GM18499 (cell line): Measurements from ENCODE around the gene FAM222B.

Experiments used
- ATAC-seq: cut with Tn5 transposase; IDR thresholded peaks from one replicate; pipeline ENCODE4 v1.9.1; 2021; ENCODE audit warnings: moderate number of reproducible peaks; ENCODE audit not compliant: insufficient read depth, unreplicated experiment

FAM222B gene

DNA sequence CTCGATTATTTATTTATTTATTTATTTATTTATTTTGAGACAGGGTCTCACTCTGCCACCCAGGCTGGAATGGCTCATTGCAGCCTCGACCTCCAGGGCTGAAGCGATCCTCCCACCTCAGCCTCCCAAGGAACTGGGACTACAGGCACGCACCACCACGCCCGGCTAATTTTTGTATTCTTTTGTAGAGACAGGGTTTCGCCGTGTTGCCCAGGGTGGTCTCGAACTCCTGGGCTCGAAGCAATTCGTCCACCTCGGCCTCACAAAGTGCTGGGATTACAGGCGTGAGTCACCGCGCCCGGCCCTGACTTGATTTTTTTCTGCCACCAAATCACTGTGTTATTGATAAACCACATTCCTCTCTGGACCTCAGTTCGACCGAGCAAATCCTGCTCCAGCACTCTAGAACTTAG, 123.6 kb downstream of the FAM222B start:
- ATAC-seq = no peak

DNA sequence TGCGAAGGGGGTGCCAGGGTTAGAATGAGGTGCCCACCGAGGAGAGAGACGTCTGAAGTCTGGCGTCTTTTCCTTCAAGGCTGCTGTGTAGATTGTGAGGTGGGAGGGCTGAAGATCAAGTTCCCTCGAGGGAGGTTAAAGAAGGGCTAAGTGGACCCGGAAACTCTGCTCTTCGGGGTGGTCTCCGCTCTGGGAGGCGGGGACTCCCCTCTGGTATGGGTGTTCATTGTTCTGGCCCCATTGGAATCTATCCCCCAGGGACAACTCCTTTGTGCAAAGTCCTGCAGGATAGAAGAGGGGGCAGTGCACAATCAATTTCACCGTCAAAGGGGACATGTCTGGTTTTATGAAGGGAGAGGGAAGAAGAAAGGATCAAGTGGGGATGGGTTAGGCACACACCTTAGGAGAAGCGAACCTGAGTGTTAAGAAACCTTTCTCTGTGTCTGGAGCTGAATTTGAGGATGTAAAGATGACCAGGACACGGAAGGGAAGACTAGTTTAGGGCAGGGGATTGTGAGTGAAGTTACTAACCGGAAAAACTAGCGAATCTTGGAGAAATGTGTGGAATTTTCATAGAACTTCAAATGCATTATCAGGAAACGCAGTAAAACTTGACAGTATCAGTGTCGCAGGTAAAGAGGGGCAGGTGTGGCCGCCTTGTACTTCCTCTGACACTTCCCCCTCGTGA, 124.1 kb downstream of the FAM222B start:
- no peak for ATAC-seq

DNA sequence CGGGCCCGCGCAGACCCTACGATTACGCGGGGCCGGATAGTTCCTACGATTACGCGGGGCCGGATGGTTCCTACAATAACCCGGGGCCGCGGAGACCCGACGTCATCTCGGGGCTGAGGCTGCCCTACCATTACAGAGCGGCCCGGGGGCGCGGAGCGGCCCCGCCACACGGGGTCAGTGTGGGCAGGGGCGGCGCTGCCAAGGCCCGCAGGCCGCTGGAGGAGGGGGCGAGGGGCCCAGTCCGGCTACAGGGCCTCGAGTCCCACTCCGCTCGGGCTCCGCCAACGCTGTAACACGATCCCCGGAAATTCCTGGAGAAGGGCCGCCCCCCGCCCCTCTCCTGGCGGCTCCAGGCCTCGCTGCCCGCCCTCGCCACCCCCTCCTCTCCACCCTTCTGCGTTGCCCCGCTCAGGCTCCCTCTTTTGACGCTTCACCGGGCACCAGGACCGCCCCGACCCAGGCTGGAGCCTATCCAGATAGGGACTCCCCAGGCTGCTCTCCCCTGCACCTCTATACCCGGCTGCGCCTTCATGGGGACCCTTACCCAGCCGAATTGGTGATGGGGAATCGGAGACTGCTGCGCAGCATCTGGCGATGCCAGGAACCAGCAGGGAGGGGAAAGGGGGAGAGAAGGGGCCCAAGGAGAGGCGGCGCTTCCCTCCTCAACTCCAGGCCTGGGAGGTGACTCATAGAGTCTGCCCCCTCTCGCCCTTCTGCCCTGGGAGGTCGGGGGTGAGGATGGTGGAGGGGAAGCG, 124.8 kb downstream of the FAM222B start, which contains the start of gene RAB34:
Gene RAB34, minus strand, starts transcription at position 291 of the 755 bp plus-strand sequence. CDS start 602 bp downstream, outside the sequence.
- ATAC-seq = no peak

DNA sequence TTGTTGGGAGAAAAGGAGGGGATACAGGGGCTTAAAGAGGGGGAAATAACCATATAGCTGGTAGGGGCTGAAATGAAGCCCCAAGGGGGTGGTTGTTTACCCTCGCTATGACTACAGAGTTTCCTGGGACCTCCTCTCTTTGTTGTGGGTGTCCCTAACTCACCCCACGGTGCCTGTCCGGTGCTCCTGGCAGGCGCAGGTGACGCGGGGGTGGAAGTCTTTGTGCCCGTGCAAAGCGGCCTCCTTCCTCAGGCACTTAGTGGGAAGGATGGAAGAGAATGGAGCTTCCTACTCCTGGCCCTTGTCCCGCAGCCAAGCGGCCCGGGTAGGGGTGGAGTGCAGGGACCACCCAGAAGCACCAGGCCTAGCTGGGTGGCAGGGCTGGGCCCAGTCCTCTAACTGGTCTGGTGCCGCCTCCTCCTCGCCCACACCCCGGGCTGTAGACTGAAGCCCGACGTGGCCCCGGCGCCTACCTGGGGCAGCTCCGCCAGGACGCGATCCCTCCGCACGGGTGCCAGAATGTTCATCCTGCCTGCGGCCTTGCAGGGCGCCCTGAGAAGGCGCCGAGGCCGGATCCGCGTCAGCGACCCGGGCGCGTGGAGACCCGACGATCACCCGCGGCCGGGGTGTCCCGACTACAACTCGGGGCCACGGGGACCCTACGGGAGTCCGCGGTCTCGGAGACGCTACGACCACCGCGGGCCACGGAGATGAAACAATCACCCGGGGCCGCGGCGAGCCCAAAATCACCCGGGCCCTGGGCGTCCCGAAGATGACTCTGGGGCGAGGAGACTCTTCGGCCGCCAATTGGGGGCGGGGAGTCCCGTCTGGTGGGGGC, 125.6 kb downstream of the FAM222B start:
- ATAC-seq = no peak

DNA sequence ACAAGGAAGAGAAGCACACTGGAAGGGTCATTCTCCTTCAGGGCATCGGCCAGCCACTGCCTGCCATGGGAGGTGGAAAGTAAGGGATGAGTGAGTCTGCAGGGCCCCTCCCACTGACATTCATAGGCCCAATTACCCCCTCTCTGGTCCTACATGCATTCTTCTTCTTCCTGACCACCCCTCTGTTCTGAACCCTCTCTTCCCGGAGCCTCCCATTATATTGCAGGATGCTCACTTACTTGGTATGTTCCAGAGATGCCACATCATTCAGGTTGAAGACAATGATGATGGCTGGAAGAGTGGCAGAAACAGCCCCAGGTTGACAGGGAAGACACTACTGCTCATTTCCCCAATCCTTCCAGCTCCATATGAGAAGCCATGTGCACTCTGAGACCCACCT, 127.4 kb downstream of the FAM222B start:
- ATAC-seq = no peak

DNA sequence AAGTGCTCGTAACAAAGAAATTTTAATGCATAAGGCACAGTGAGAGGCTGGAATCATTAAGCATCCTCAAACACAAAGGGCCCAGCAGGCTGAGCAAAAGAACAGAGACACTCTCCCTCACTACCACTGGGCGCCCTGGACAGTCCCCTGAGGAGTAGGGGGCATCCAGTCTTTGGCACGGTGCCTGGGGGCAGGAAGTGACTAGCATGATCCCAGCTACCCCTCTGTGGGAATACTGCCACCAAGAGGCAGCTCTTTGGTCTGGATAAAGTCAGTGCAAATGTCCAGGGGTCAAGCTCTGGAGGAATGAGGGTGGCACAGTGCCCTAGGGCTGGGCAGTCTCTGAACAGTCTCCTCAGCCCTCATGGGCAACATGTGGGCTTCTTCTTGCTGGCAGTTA, 128.3 kb downstream of the FAM222B start:
- ATAC-seq = no peak

DNA sequence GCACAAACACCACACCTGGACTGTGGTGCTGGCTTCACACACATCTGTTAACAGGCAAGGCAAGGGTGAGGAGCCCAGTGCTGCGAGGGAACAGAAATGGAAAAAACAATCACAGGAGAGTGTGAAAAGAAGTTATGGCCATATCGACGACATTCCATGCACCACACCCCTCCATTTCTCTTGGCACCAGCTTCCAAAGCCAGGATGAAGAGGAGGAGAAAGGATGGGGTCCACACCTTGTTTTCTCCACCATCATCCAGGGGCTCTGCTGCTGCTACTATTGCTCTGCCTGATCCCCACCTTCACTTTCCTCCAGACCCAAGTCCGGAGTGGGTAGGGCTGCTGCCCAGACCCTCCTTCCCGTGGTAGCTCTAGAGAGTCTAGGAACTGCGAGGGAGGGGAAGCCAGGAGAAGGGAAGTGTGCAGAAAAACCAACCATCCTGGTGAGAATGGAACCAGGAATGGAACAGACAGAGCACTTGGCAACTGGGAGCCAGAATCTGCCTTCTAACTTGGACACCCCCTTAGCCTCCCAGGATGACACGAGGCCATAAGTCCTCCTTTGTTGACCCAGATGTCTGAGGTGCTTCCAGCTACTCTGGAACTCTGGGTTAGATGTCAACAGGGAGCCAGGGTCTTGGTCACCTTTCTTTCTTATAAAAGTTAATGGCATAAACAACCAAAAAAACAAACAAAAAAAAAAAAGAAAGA, 129.7 kb downstream of the FAM222B start:
- no peak for ATAC-seq

DNA sequence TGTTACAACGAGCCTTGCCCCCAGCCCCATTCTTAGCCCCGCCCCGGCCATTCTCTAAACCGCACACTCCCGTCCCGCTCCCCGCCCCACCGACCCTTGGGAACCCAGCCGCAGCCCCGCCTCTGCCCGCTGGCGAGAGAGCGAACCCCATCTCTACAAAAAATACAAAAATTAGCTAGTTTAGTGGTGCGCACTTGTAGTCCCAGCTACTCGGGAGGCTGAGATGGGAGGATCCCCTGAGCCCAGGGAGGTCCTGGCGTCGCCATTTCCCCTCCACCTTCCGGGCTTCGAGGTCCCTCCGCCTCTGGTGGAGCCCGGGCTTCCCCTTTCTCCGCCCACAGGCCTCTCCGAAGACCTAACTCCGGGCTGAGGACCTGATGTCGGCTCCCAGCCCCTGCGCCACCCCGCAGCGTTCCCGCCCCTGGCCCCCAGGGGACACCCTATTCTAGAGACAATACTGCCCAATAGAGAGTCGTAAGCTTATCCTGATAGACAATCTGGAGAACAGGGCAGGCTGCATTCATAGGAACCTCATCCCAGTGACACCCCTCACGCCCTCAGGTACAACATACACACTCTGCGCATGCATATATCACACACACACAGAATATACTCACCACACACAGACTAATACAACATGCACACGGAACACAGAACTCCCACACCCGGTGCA, 130.4 kb downstream of the FAM222B start:
- no peak for ATAC-seq

DNA sequence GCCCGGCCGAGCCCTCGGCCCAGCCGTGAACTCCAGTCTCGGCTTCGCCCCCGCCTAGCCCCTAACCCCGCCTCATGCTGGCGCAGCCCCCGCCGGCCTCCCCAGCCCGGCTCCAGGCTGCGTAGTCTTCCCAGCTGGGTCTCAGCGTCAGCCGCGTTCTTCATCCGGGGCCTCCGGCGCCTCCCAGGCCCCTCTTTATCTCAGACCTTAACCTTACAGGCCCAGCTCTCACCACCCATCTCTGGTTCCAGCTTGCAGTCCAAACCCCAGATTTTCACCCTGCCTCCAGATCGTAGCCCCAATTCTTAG, 130.9 kb downstream of the FAM222B start, which contains the start of gene PROCA1:
Gene PROCA1, minus strand, starts transcription at position 166 of the 309 bp plus-strand sequence. CDS start 228 bp downstream, outside the sequence.
- ATAC-seq = no peak

DNA sequence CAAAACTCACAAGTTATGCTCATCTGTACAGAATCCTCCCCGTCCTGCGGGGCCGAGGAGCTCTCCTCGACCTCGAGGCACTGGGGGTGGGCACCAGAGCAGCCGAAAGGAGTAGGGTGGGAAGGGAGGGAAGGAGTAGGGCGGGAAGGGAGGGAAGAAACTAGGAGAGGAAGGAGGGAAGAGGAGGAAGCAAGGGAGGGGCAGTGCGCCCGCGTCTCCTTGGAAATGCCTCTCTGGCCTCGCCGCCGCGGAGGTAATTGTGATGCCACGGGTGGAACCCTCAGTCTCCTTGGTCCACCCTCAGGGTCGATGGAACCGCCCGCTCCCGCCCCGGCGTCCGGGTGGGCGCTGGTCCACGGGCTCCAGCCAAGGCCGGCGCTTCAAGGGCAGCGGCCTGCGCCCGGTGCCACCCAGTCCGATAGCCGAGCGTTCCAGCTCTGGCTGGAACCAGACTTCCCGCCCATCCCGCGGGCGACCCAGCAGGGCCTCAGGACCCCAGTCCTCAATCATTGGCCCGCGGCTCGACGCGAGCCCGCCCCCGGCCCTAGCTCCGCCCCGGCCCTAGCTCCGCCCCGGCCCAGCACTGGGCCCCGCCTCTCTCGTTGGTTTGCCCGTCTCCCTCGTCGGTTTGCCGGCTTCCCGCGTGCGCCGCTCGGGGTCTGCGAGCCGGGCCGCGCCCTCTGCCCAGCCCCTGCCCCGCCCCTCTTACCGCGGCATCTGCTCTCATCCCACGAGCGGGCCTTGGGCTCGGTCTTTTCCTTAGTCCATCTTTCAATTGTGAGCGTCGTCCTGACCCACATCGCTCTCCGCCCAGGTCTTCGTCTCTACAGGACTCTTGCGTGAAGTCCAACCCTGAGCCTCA, 131.5 kb downstream of the FAM222B start:
- no peak for ATAC-seq

DNA sequence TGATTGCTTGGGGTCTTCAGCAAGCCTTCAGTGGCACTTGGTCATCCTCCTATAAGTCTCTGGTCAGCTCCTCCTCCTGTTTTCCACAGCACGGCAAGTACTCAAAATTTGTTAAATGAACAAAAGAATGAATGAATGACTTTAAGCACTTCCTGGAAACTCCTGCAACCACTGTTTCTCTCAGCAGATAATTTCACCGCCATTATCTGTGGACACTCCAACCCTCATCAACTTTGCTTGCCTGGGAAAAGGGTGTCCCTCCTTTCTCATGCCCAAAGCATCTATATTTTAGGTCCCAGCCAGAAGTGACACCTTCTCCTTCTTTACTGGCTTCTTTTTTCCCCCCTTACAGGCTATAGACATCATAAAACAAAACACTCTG, 135.3 kb downstream of the FAM222B start:
- ATAC-seq = no peak

DNA sequence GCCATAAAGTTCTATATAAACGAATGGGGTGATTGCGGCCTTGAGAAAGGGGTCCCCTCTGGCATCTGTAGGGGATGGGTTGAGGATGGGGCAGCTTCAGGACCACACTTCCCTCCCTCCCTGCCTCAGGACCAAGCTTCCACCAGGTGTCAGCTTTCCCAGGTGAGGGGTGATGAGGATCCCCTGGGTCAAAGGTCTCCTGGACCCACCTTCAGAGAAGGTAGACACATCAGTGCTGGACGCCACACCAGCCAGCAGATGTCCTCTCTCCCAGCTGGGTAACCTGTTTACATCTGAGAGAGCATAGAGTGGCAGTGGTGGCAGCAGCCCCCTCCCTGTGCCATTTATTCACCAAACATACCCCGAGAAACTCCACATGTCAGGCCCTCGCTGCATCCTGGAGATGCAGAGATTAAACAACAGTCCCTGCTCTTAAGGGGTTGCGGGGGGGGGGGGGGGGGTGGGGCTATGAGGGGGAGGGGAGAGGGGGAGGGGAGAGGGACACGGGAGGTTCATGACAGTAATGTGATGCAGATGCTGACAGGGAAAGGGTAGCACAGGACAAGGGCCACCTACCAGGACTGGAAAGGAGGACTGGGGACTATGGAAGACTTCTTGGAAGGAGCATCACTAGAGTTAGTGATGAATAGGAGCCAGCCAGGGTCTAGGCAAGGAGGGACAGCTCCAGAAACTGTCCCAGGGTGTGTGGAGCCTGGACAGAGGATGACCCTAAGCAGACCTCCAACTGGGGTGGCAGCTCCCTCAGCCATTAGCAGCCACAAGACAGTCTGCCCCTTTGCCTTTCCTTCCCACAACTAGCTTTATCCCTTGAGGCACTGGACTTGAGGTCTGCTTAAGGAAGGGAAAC, 135.9 kb downstream of the FAM222B start:
- no peak for ATAC-seq
